ENCODE results near the gene MUC7.
"Not testable (repeated sequence)": the region's sequence is repeated elsewhere in the genome, so short reads cannot be mapped to it uniquely, and the experiment has no call there.

The MUC7 gene

GRCh38 chr4:70471897-70472296 lies at the start of gene MUC7:
Gene MUC7, plus strand, starts transcription at chr4:70472197. Its CDS starts 1,825 bp downstream, at chr4:70474022.
- no peak for DNase-seq (ENCODE audit: low spot score)

GRCh38 chr4:70425306-70425705 lies 46.7 kb upstream of the MUC7 start:
- DNase-seq (ENCODE audit: low spot score) = no peak

GRCh38 chr4:70426789-70427188 lies 45.2 kb upstream of the MUC7 start:
- no peak for DNase-seq (ENCODE audit: low spot score)

GRCh38 chr4:70437197-70437596 lies 34.8 kb upstream of the MUC7 start:
- no peak for DNase-seq (ENCODE audit: low spot score)

- DNase-seq (ENCODE audit: low spot score) = no peak
These were observed 29.5 kb upstream of the MUC7 start for GRCh38 chr4:70442474-70442873.

- no peak for DNase-seq (ENCODE audit: low spot score)
These were observed 28.7 kb upstream of the MUC7 start for GRCh38 chr4:70443329-70443728.

- DNase-seq (ENCODE audit: low spot score) = no peak
These were observed 22.8 kb upstream of the MUC7 start for GRCh38 chr4:70449220-70449619.

- no peak for DNase-seq (ENCODE audit: low spot score)
These were observed 19.1 kb upstream of the MUC7 start for GRCh38 chr4:70452946-70453345.

GRCh38 chr4:70463335-70463734 lies 8.7 kb upstream of the MUC7 start:
- no peak for DNase-seq (ENCODE audit: low spot score)

GRCh38 chr4:70473679-70474078 lies 1.7 kb downstream of the MUC7 start:
- no peak for DNase-seq (ENCODE audit: low spot score)

GRCh38 chr4:70488748-70489147 lies 16.8 kb downstream of the MUC7 start:
- DNase-seq (ENCODE audit: low spot score) = no peak

- no peak for DNase-seq (ENCODE audit: low spot score)
These were observed 24.2 kb downstream of the MUC7 start for GRCh38 chr4:70496231-70496630.

GRCh38 chr4:70501838-70502237 lies 29.8 kb downstream of the MUC7 start:
- DNase-seq (ENCODE audit: low spot score) = not testable (repeated sequence)

- no peak for DNase-seq (ENCODE audit: low spot score)
These were observed 32.7 kb downstream of the MUC7 start for GRCh38 chr4:70504733-70505132.

- DNase-seq (ENCODE audit: low spot score) = peak; percentile 82
These were observed 33.3 kb downstream of the MUC7 start for GRCh38 chr4:70505151-70505748.

GRCh38 chr4:70508801-70509200 lies 36.8 kb downstream of the MUC7 start:
- DNase-seq (ENCODE audit: low spot score) = no peak

GRCh38 chr4:70511365-70511764 lies 39.4 kb downstream of the MUC7 start:
- no peak for DNase-seq (ENCODE audit: low spot score)

GRCh38 chr4:70515367-70516250 lies 43.6 kb downstream of the MUC7 start:
- no peak for DNase-seq (ENCODE audit: low spot score)

- no peak for DNase-seq (ENCODE audit: low spot score)
These were observed 46.3 kb downstream of the MUC7 start, which contains the start of gene AMTN for GRCh38 chr4:70518269-70518668. Gene AMTN, plus strand, starts transcription at chr4:70518569. Its CDS starts 209 bp downstream, at chr4:70518778.

- DNase-seq (ENCODE audit: low spot score) = no peak
These were observed 46.7 kb downstream of the MUC7 start for GRCh38 chr4:70518716-70519115.

- no peak for DNase-seq (ENCODE audit: low spot score)
These were observed 50.6 kb downstream of the MUC7 start for GRCh38 chr4:70522626-70523025.

GRCh38 chr4:70530997-70531396 lies 59.0 kb downstream of the MUC7 start:
- no peak for DNase-seq (ENCODE audit: low spot score)

- no peak for DNase-seq (ENCODE audit: low spot score)
These were observed 60.0 kb downstream of the MUC7 start for GRCh38 chr4:70531981-70532380.

All from D341Med (cell line).